PC-9 (cell line): ENCODE results near the gene MRPL52. TPM values are rescaled to one million over a fixed set of nuclear protein-coding genes. Genes with fewer than 3 reads are reported as not detected.
"Not testable (repeated sequence)": the region's sequence is repeated elsewhere in the genome, so short reads cannot be mapped to it uniquely, and the experiment has no call there.

Experiments used
- BruUV-seq: library from RNA; stranded (reverse); fragments of 400-500 nt; replicated peaks from 2 replicates; lab custom pipeline; 2021; lab: Mats Ljungman, UMichigan
- CTCF ChIA-PET: fragments of 300-600 bp; sonication (Branson Sonifier 250); formaldehyde crosslinking; loops from one replicate; lab custom pipeline; 2022; ENCODE audit warnings: antibody characterized with exemption; lab: Charles Lee
- POLR2A ChIA-PET: fragments of 300-600 bp; sonication (Branson Sonifier 250); formaldehyde crosslinking; loops from one replicate; lab custom pipeline; 2022; ENCODE audit warnings: antibody characterized with exemption; ENCODE audit not compliant: unreplicated experiment; lab: Charles Lee
- DNase-seq, 2 experiments: peaks; one replicate each; pipeline versions ENCODE4 v3.0.0 to v3.0.0-alpha.2; 2015 to 2022; ENCODE audit warnings: mixed read lengths in 1 of 2
- H2AFZ ChIP-seq: fragments of 200-600 bp; sonication (generic); 2 replicates; pipeline ENCODE4 v1.8.1; 2017; ENCODE audit warnings: antibody characterized with exemption
- H3F3A ChIP-seq: fragments of 200-600 bp; sonication (generic); 2 replicates; pipeline ENCODE4 v1.8.1; 2017; ENCODE audit warnings: antibody characterized with exemption, mild to moderate bottlenecking, low read depth; ENCODE audit not compliant: insufficient read depth
- H3K27ac ChIP-seq: fragments of 200-600 bp; sonication (generic); 2 replicates; pipeline ENCODE4 v1.6.1; 2016; ENCODE audit warnings: mixed run types
- H3K27me3 ChIP-seq: fragments of 200-600 bp; sonication (generic); 2 replicates; pipeline ENCODE4 v1.6.1; 2016; ENCODE audit warnings: low read depth, mixed run types; ENCODE audit not compliant: insufficient read depth
- H3K36me3 ChIP-seq: fragments of 200-600 bp; sonication (generic); 2 replicates; pipeline ENCODE4 v1.6.1; 2016; ENCODE audit warnings: low read depth, mixed run types
- H3K4me1 ChIP-seq: fragments of 200-600 bp; sonication (generic); replicated peaks from 2 replicates; pipeline ENCODE4 v1.6.1; 2016; ENCODE audit warnings: mixed run types; ENCODE audit not compliant: insufficient read depth
- H3K4me2 ChIP-seq: fragments of 200-600 bp; sonication (generic); 2 replicates; pipeline ENCODE4 v1.6.1; 2017; ENCODE audit warnings: mixed run types
- H3K4me3 ChIP-seq: fragments of 200-600 bp; sonication (generic); 2 replicates; pipeline ENCODE4 v1.6.1; 2016; ENCODE audit warnings: mixed run types
- H3K79me2 ChIP-seq: fragments of 200-600 bp; sonication (generic); 2 replicates; pipeline ENCODE4 v1.6.1; 2017; ENCODE audit warnings: low read depth, mixed run types
- H3K9me2 ChIP-seq: fragments of 200-600 bp; sonication (generic); 2 replicates; pipeline ENCODE4 v1.8.1; 2017; ENCODE audit warnings: mild to moderate bottlenecking; ENCODE audit not compliant: insufficient read depth
- H3K9me3 ChIP-seq: fragments of 200-600 bp; sonication (generic); 2 replicates; pipeline ENCODE4 v1.8.1; 2016; ENCODE audit warnings: low read depth; ENCODE audit not compliant: insufficient read depth
- H4K20me1 ChIP-seq: fragments of 200-600 bp; sonication (generic); 2 replicates; pipeline ENCODE4 v1.8.1; 2017; ENCODE audit not compliant: insufficient read depth
- CTCF ChIP-seq: fragments of 200-600 bp; sonication (generic); conservative IDR thresholded peaks from 2 replicates; pipeline ENCODE4 v1.6.1; 2017; ENCODE audit warnings: mixed run types, antibody characterized with exemption, mild to moderate bottlenecking, moderate library complexity
- EZH2 ChIP-seq: fragments of 200-600 bp; sonication (generic); IDR thresholded peaks from 2 replicates; pipeline ENCODE4 v1.8.0; 2017; ENCODE audit warnings: antibody characterized with exemption, low read depth
- intact Hi-C: fragments of 100-400 bp; cut with micrococcal nuclease; formaldehyde crosslinking; loops from one replicate; pipeline ENCODE4 v1.10.0; 2022; ENCODE audit not compliant: unreplicated experiment
- total RNA-seq: library from RNA; stranded (reverse); gene quantifications from 2 replicates; pipeline ENCODE4 v1.2.3, GENCODE V29; 2021

MRPL52 gene
- total RNA-seq, 1 experiment from 2014 or later, result 76.7 TPM

GRCh38 chr14:22792158-22792557, 37.5 kb upstream of the MRPL52 start:
- no TSS peak for BruUV-seq
- H3K27ac ChIP-seq, result no peak overlapping the region
- DNase-seq, result no peak
- no peak overlapping the region for H3K4me2 ChIP-seq
- H4K20me1 ChIP-seq, result no peaks in the 10 kb centered on the region
- H2AFZ ChIP-seq, result no peak overlapping the region
- no peaks in the 10 kb centered on the region for H3K9me3 ChIP-seq
- POLR2A ChIA-PET, result no interaction called here
- CTCF ChIA-PET, result no interaction called here
- no peaks in the 10 kb centered on the region for H3K27me3 ChIP-seq
- no peaks in the 10 kb centered on the region for H3K79me2 ChIP-seq
- TF ChIP-seq CTCF (no peak), EZH2 (no peak)
- no peaks in the 10 kb centered on the region for H3K9me2 ChIP-seq
- H3F3A ChIP-seq, result 0 out of 2 replicates have a peak, but pooled peaks cover 4% of the 10 kb centered on the region
- intact Hi-C loops, result no loop called here
- H3K4me3 ChIP-seq, result no peak overlapping the region
- H3K36me3 ChIP-seq, result no peaks in the 10 kb centered on the region
- H3K4me1 ChIP-seq, result peaks cover 19% of the 10 kb centered on the region

GRCh38 chr14:22793550-22793949, 36.1 kb upstream of the MRPL52 start:
- peaks cover 19% of the 10 kb centered on the region for H3K4me1 ChIP-seq
- CTCF ChIA-PET, result not testable (repeated sequence)

GRCh38 chr14:22793976-22794375, 35.7 kb upstream of the MRPL52 start:
- H3K4me3 ChIP-seq, result no peak overlapping the region
- POLR2A ChIA-PET, result interaction anchor here (0.6 kb wide), 1 partner anchor 19 kb away, joined by 9 read pairs; no protein-coding TSS in a partner anchor

More at GRCh38 chr14:22793550-22793949, 36.1 kb upstream of the MRPL52 start:
- H3K27ac ChIP-seq, H3K9me2 ChIP-seq, H2AFZ ChIP-seq, DNase-seq, H3K4me3 ChIP-seq, BruUV-seq, H4K20me1 ChIP-seq, H3K79me2 ChIP-seq, H3K4me2 ChIP-seq, intact Hi-C loops, H3K36me3 ChIP-seq, H3F3A ChIP-seq, H3K9me3 ChIP-seq, H3K27me3 ChIP-seq: not testable (repeated sequence)
- POLR2A ChIA-PET, result interaction anchor here (0.6 kb wide), 1 partner anchor 19 kb away, joined by 9 read pairs; no protein-coding TSS in a partner anchor

More at GRCh38 chr14:22793976-22794375, 35.7 kb upstream of the MRPL52 start:
- CTCF ChIA-PET, result no interaction called here
- Histone ChIP-seq H3K27me3 (no peaks in the 10 kb centered on the region), H4K20me1 (no peaks in the 10 kb centered on the region), H3K79me2 (no peaks in the 10 kb centered on the region), H2AFZ (no peak overlapping the region), H3K9me2 (no peaks in the 10 kb centered on the region), H3K4me1 (peaks cover 15% of the 10 kb centered on the region), H3K4me2 (no peak overlapping the region), H3K27ac (no peak overlapping the region), H3F3A (0 out of 2 replicates have a peak, but pooled peaks cover 4% of the 10 kb centered on the region), H3K36me3 (no peaks in the 10 kb centered on the region), H3K9me3 (no peaks in the 10 kb centered on the region)
- DNase-seq, result no peak
- BruUV-seq, result no TSS peak
- no peak for TF ChIP-seq EZH2
- TF ChIP-seq CTCF, result no peak
- intact Hi-C loops, result no loop called here
